HCT116 (cell line): ENCODE results near the gene RPL27. TPM values are rescaled to one million over a fixed set of nuclear protein-coding genes. Genes with fewer than 3 reads are reported as not detected.

ENCODE experiments used
- ATAC-seq: fragments of 200-7000 bp; cut with Tn5 transposase; 2 replicates; pipeline ENCODE4 v1.9.1; 2020; ENCODE audit warnings: mild to moderate bottlenecking, moderate library complexity
- BruUV-seq: library from RNA; stranded (reverse); fragments of 400-500 nt; replicated peaks from 2 replicates; lab custom pipeline; 2021; lab: Mats Ljungman, UMichigan
- CTCF ChIA-PET: fragments of 300-600 bp; sonication (Branson Sonifier 250); formaldehyde crosslinking; loops from one replicate; lab custom pipeline; 2021; ENCODE audit warnings: antibody characterized with exemption; lab: Charles Lee
- POLR2A ChIA-PET: fragments of 300-600, 350-600 bp; sonication (Branson Sonifier 250); formaldehyde crosslinking; loops from one replicate; lab custom pipeline; 2021; ENCODE audit warnings: antibody characterized with exemption; lab: Charles Lee
- RAD21 ChIA-PET, 2 experiments: fragments of 300-600 bp; sonication (Branson Sonifier 250); formaldehyde crosslinking; loops; one replicate each; lab custom pipeline; 2023; ENCODE audit warnings: low total read pairs in 2 of 2; ENCODE audit not compliant: uncharacterized antibody in 2 of 2, unreplicated experiment in 2 of 2, low non-redundant PET in 1 of 2; lab: Charles Lee
- DNase-seq: peaks from one replicate; pipeline ENCODE4 v3.0.0-alpha.2; 2010; ENCODE audit warnings: low read depth, low spot score
- H2AFZ ChIP-seq: fragments of 200-600 bp; shearing (Covaris generic), sonication (generic); 2 replicates; pipeline ENCODE4 v1.6.1; 2017; ENCODE audit warnings: low read depth, mixed run types, mixed read lengths, antibody characterized with exemption, low read length; ENCODE audit not compliant: poor library complexity, severe bottlenecking
- H3K27ac ChIP-seq: 2 replicates; pipeline ENCODE4 v1.5.1; 2012; ENCODE audit warnings: low read depth, low read length
- H3K27me3 ChIP-seq: fragments of 200-600 bp; sonication (generic); 2 replicates; pipeline ENCODE4 v1.6.1; 2016; ENCODE audit warnings: mixed run types, low read length, mixed read lengths; ENCODE audit not compliant: insufficient read depth
- H3K36me3 ChIP-seq, 2 experiments: fragments of 200-500 bp in 1 of 2; fragments of 200-600 bp in 1 of 2; sonication (Bioruptor generic) in 1 of 2; sonication (generic) in 1 of 2; 2 replicates each; pipeline versions ENCODE4 v1.5.1 to v1.6.1; 2014 to 2016; ENCODE audit warnings: low read length in 2 of 2, inconsistent platforms in 1 of 2, mixed read lengths in 1 of 2, mixed run types in 1 of 2; ENCODE audit not compliant: insufficient read depth in 2 of 2, control insufficient read depth in 1 of 2
- H3K4me1 ChIP-seq, 2 experiments: fragments of 200-600 bp in 1 of 2; sonication (generic) in 1 of 2; 2 replicates each; pipeline versions ENCODE4 v1.5.1 to v1.6.1; 2012 to 2017; ENCODE audit warnings: low read length in 2 of 2, inconsistent platforms in 1 of 2, mild to moderate bottlenecking in 1 of 2, mixed read lengths in 1 of 2, mixed run types in 1 of 2, moderate library complexity in 1 of 2; ENCODE audit not compliant: insufficient read depth in 2 of 2, control insufficient read depth in 1 of 2
- H3K4me2 ChIP-seq: fragments of 200-600 bp; sonication (generic); 2 replicates; pipeline ENCODE4 v1.6.1; 2017; ENCODE audit warnings: mixed run types, low read length, mixed read lengths
- H3K4me3 ChIP-seq, 2 experiments: fragments of 200-600 bp in 1 of 2; sonication (generic) in 1 of 2; replicated peaks in 1 of 2; 2 replicates each; pipeline ENCODE4 v1.5.1; 2011 to 2016; ENCODE audit warnings: low read length in 2 of 2, control low read depth in 1 of 2, low read depth in 1 of 2, mild to moderate bottlenecking in 1 of 2, mixed read lengths in 1 of 2, mixed run types in 1 of 2
- H3K79me2 ChIP-seq: fragments of 200-600 bp; sonication (generic); 2 replicates; pipeline ENCODE4 v1.6.1; 2017; ENCODE audit warnings: mild to moderate bottlenecking, mixed run types, low read length, moderate library complexity, mixed read lengths; ENCODE audit not compliant: insufficient read depth
- H3K9ac ChIP-seq: fragments of 200-600 bp; sonication (generic); 2 replicates; pipeline ENCODE4 v1.6.1; 2016; ENCODE audit warnings: low read length, mixed read lengths
- H3K9me2 ChIP-seq: fragments of 200-600 bp; sonication (generic), shearing (Covaris generic); 2 replicates; pipeline ENCODE4 v1.6.1; 2017; ENCODE audit warnings: mixed run types, mild to moderate bottlenecking, moderate library complexity; ENCODE audit not compliant: insufficient read depth
- H3K9me3 ChIP-seq, 2 experiments: fragments of 200-500 bp in 1 of 2; fragments of 200-600 bp in 1 of 2; sonication (Bioruptor generic) in 1 of 2; sonication (generic) in 1 of 2; 2 replicates each; pipeline ENCODE4 v1.6.1; 2014 to 2017; ENCODE audit warnings: low read length in 2 of 2, mixed read lengths in 2 of 2, inconsistent platforms in 1 of 2, low read depth in 1 of 2, mild to moderate bottlenecking in 1 of 2, mixed run types in 1 of 2, moderate library complexity in 1 of 2; ENCODE audit not compliant: control insufficient read depth in 1 of 2, insufficient read depth in 1 of 2
- H4K20me1 ChIP-seq: fragments of 200-600 bp; sonication (generic), shearing (Covaris generic); 2 replicates; pipeline ENCODE4 v1.6.1; 2017; ENCODE audit warnings: mixed run types, mild to moderate bottlenecking, moderate library complexity; ENCODE audit not compliant: insufficient read depth
- CBX3 ChIP-seq: IDR thresholded peaks from 2 replicates; pipeline ENCODE4 v1.6.1; 2012; ENCODE audit warnings: low read depth
- CEBPB ChIP-seq: IDR thresholded peaks from 2 replicates; pipeline ENCODE4 v1.6.1; 2012; ENCODE audit warnings: low read depth
- EGR1 ChIP-seq: IDR thresholded peaks from 2 replicates; pipeline ENCODE4 v1.6.1; 2012; ENCODE audit warnings: low read depth
- FOSL1 ChIP-seq: IDR thresholded peaks from 2 replicates; pipeline ENCODE4 v1.6.1; 2012; ENCODE audit warnings: low read depth
- JUND ChIP-seq: IDR thresholded peaks from 2 replicates; pipeline ENCODE4 v1.6.1; 2012
- POLR2AphosphoS5 ChIP-seq: IDR thresholded peaks from 2 replicates; pipeline ENCODE4 v1.6.1; 2011; ENCODE audit warnings: mild to moderate bottlenecking, low read depth, low read length, moderate library complexity
- RAD21 ChIP-seq: IDR thresholded peaks from 2 replicates; pipeline ENCODE4 v1.6.1; 2012; ENCODE audit warnings: low read depth, mild to moderate bottlenecking
- REST ChIP-seq: IDR thresholded peaks from 2 replicates; pipeline ENCODE4 v1.6.1; 2012; ENCODE audit warnings: low read depth
- SP1 ChIP-seq: IDR thresholded peaks from 2 replicates; pipeline ENCODE4 v1.6.1; 2012; ENCODE audit warnings: low read depth
- SRF ChIP-seq: IDR thresholded peaks from 2 replicates; pipeline ENCODE4 v1.6.1; 2012; ENCODE audit warnings: low read depth
- ZNF274 ChIP-seq: fragments of 200-500 bp; sonication (Bioruptor generic); IDR thresholded peaks from 2 replicates; pipeline ENCODE4 v1.6.1; 2014; ENCODE audit warnings: mild to moderate bottlenecking, low read depth, low read length, inconsistent platforms
- intact Hi-C: fragments of 100-400 bp; cut with micrococcal nuclease; formaldehyde crosslinking; loops from 2 replicates; pipeline ENCODE4 v1.10.0; 2022
- total RNA-seq: library from RNA; stranded (reverse); gene quantifications from one replicate; pipeline ENCODE4 v1.2.1, GENCODE V29; 2021; ENCODE audit not compliant: unreplicated experiment
- TF ChIP-seq, protein P1 (sequence below): IDR thresholded peaks from 2 replicates; pipeline ENCODE4 v1.6.1; 2012
- TF ChIP-seq, protein P2 (sequence below): IDR thresholded peaks from 2 replicates; pipeline ENCODE4 v1.6.1; 2012

Gene RPL27
- total RNA-seq, 1 experiment from 2014 or later: 1,295 TPM

DNA sequence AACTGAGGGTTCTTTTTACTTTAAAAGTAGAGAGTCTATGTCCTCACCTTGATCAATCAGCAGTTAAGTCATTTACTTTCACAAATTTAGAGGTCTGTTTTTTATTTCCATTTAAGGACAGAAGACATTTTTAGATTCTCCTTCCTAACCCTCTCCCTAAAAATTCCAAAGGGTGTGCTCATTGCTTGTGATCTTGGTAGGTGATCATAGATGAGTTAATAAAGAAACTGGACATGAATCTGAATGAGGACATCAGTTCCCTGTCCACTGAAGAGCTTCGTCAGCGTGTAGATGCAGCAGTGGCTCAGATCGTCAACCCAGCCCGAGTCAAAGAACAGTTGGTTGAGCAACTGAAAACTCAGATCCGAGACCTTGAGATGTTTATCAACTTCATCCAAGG lies 9.1 kb upstream of the RPL27 start:
- peaks cover 14% of the 10 kb centered on the region for H3K79me2 ChIP-seq
- ATAC-seq (no peak), DNase-seq (no peak)
- no peaks in the 10 kb centered on the region for H3K9me3 ChIP-seq
- no peak overlapping the region for H3K4me3 ChIP-seq
- no peak overlapping the region for H2AFZ ChIP-seq
- H3K4me1 ChIP-seq: peaks cover 0 to 15% of the 10 kb centered on the region in 2 experiments; a peak in 2 of 4 replicates
- ChIA-PET CTCF (no interaction called here), RAD21 (interaction anchor here in 1 of 2 experiments (0.5 kb wide), 1 partner anchor 327 kb away, joined by 9 read pairs; no protein-coding TSS in a partner anchor), POLR2A (interaction anchor here (1.0 kb wide), 1 partner anchor 9 kb away, joined by 3 read pairs; the partner anchor contains the start of gene RPL27)
- H3K27me3 ChIP-seq: no peaks in the 10 kb centered on the region
- no peaks in the 10 kb centered on the region for H3K9me2 ChIP-seq
- H3K4me2 ChIP-seq: no peak overlapping the region
- peaks cover 43 to 47% of the 10 kb centered on the region in 2 experiments; a peak in 3 of 4 replicates for H3K36me3 ChIP-seq
- no peak overlapping the region for H3K27ac ChIP-seq
- no peak overlapping the region for H3K9ac ChIP-seq
- TF ChIP-seq CBX3 (no peak), RAD21 (no peak), SRF (no peak)
- TF ChIP-seq, protein P1, sequence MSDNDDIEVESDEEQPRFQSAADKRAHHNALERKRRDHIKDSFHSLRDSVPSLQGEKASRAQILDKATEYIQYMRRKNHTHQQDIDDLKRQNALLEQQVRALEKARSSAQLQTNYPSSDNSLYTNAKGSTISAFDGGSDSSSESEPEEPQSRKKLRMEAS: no peak
- TF ChIP-seq, protein P2, sequence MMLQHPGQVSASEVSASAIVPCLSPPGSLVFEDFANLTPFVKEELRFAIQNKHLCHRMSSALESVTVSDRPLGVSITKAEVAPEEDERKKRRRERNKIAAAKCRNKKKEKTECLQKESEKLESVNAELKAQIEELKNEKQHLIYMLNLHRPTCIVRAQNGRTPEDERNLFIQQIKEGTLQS: no peak
- no TSS peak for BruUV-seq
- no peaks in the 10 kb centered on the region for H4K20me1 ChIP-seq
- intact Hi-C loops: no loop called here

- Histone ChIP-seq H3K9me3 (no peaks in the 10 kb centered on the region), H3K9me2 (no peaks in the 10 kb centered on the region), H3K36me3 (peaks cover 43 to 44% of the 10 kb centered on the region in 2 experiments; a peak in 3 of 4 replicates), H3K79me2 (peaks cover 13% of the 10 kb centered on the region), H3K9ac (no peak overlapping the region), H3K4me3 (no peak overlapping the region), H3K4me1 (peaks cover 0 to 15% of the 10 kb centered on the region in 2 experiments; a peak in 2 of 4 replicates), H4K20me1 (no peaks in the 10 kb centered on the region), H3K27me3 (no peaks in the 10 kb centered on the region), H3K27ac (no peak overlapping the region), H3K4me2 (no peak overlapping the region), H2AFZ (no peak overlapping the region)
- intact Hi-C loops: no loop called here
- ChIA-PET CTCF (no interaction called here), POLR2A (no interaction called here), RAD21 (no interaction called here)
- no peak for DNase-seq
- BruUV-seq: no TSS peak
- ATAC-seq: no peak
- TF ChIP-seq POLR2AphosphoS5: no peak
- no peak for TF ChIP-seq ZNF274
- TF ChIP-seq CEBPB: no peak
- no peak for TF ChIP-seq JUND
- no peak for TF ChIP-seq REST
- no peak for TF ChIP-seq SP1
- TF ChIP-seq RAD21: no peak
- TF ChIP-seq SRF: no peak
- TF ChIP-seq FOSL1: no peak
- no peak for TF ChIP-seq EGR1
These were observed 8.2 kb upstream of the RPL27 start for GRCh38 chr17:42989726-42990652.
